ENCODE data around the gene SCGB1D1.

The SCGB1D1 gene

GRCh38 chr11:62233730-62234129 lies 43.7 kb downstream of the SCGB1D1 start:
- no peak for DNase-seq (ENCODE audit: low spot score)

GRCh38 chr11:62236187-62236586 lies 46.2 kb downstream of the SCGB1D1 start:
- DNase-seq (ENCODE audit: low spot score): no peak

GRCh38 chr11:62237499-62237898 lies 47.5 kb downstream of the SCGB1D1 start:
- DNase-seq (ENCODE audit: low spot score): no peak

- no peak for DNase-seq (ENCODE audit: low spot score)
Observed at GRCh38 chr11:62238151-62238550, 48.1 kb downstream of the SCGB1D1 start.

- no peak for DNase-seq (ENCODE audit: low spot score)
Observed at GRCh38 chr11:62241095-62241494, 51.1 kb downstream of the SCGB1D1 start.

GRCh38 chr11:62242021-62242420 lies 52.0 kb downstream of the SCGB1D1 start, which contains the start of gene SCGB1D2:
SCGB1D2 (plus strand) TSS chr11:62242239; CDS start chr11:62242308, 69 bp downstream.
- peak; percentile 34 for DNase-seq (ENCODE audit: low spot score)

Measured in D341Med (cell line).